ENCODE data around the gene GALNTL6. TPM values are rescaled to one million over a fixed set of nuclear protein-coding genes. Genes with fewer than 3 reads are reported as not detected.

Gene GALNTL6
- total RNA-seq, 4 donors from 2014 or later: 0.30 to 1.3 (median 0.60) TPM

DNA sequence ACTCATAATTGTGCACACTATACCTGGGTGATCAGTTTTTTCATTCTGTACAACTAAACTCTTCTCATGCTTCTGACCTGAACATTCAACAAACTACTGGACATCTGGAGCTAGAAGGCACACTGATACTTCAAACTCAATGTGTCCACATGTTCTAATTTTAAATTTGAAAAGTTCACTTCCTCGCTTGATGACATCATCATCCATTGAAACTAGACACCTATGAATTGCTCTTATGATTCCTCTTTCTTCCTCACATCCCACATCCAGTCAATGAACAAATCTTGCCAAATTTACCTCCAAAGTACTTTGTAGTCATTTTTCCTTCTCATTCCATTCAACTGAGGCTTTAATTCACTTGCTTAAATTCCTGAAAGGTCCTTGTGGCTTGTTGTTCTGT lies 549.4 kb downstream of the GALNTL6 start:
- DNase-seq (ENCODE audit: low spot score in 2 of 2): no peak
- WGBS, 2 donors: 88 to 90% methylated on average over 1 of the region's 1 CpG
- intact Hi-C loops (cut with DNase I; ENCODE audit: low total_unique reads): no loop called here
- no peak overlapping the region for H3K4me3 ChIP-seq (ENCODE audit: low read depth, poor library complexity, severe bottlenecking)
- TF ChIP-seq POLR2A (IDR thresholded peaks at IDR 0.05): no peak
- TF ChIP-seq, protein P1, sequence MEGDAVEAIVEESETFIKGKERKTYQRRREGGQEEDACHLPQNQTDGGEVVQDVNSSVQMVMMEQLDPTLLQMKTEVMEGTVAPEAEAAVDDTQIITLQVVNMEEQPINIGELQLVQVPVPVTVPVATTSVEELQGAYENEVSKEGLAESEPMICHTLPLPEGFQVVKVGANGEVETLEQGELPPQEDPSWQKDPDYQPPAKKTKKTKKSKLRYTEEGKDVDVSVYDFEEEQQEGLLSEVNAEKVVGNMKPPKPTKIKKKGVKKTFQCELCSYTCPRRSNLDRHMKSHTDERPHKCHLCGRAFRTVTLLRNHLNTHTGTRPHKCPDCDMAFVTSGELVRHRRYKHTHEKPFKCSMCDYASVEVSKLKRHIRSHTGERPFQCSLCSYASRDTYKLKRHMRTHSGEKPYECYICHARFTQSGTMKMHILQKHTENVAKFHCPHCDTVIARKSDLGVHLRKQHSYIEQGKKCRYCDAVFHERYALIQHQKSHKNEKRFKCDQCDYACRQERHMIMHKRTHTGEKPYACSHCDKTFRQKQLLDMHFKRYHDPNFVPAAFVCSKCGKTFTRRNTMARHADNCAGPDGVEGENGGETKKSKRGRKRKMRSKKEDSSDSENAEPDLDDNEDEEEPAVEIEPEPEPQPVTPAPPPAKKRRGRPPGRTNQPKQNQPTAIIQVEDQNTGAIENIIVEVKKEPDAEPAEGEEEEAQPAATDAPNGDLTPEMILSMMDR (IDR thresholded peaks at IDR 0.05): no peak

GRCh38 chr4:172369471-172369959 lies 556.3 kb downstream of the GALNTL6 start:
- intact Hi-C loops (cut with DNase I; ENCODE audit: low total_unique reads): no loop called here
- TF ChIP-seq POLR2A (IDR thresholded peaks at IDR 0.05): no peak
- TF ChIP-seq, protein P1 (IDR thresholded peaks at IDR 0.05): no peak
- DNase-seq (ENCODE audit: low spot score in 2 of 2): no peak
- no peak overlapping the region for H3K4me3 ChIP-seq (ENCODE audit: low read depth, poor library complexity, severe bottlenecking)
- 90 to 92% methylated on average over 19 to 22 of the region's 25 CpGs for WGBS, 2 donors

- no peak overlapping the region for H3K4me3 ChIP-seq (ENCODE audit: low read depth, poor library complexity, severe bottlenecking)
- intact Hi-C loops (cut with DNase I; ENCODE audit: low total_unique reads): no loop called here
- WGBS, 2 donors: 96% methylated on average over 22 to 26 of the region's 27 CpGs
- DNase-seq (ENCODE audit: low spot score in 2 of 2): no peak
- TF ChIP-seq, protein P1 (IDR thresholded peaks at IDR 0.05): no peak
- no peak for TF ChIP-seq POLR2A (IDR thresholded peaks at IDR 0.05)
Observed at GRCh38 chr4:172377486-172378140, 564.4 kb downstream of the GALNTL6 start.

- intact Hi-C loops (cut with DNase I; ENCODE audit: low total_unique reads): no loop called here
- TF ChIP-seq POLR2A (IDR thresholded peaks at IDR 0.05): no peak
- TF ChIP-seq, protein P1 (IDR thresholded peaks at IDR 0.05): no peak
- H3K4me3 ChIP-seq (ENCODE audit: low read depth, poor library complexity, severe bottlenecking): no peak overlapping the region
- WGBS, 2 donors: 79 to 80% methylated on average over 5 of the region's 5 CpGs
- DNase-seq (ENCODE audit: low spot score in 2 of 2): no peak
Observed at GRCh38 chr4:172379834-172380233, 566.6 kb downstream of the GALNTL6 start.

DNA sequence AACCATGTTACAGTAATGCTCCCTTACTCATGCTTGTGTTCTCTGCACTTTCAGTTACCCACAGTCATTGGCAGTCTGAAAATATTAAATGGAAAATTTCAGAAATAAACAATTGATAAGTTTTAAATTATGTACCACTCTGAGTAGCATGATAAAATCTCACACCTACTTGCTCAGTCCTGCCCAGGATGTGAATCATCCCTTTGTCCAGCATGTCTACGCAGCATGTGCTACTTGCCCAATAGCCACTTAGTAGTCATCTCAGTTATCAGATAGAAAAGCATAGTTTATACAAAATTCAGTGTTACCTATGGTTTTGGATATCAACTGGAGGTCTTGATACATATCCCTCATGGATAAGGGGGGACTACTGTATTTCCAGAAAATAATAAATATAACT lies 577.1 kb downstream of the GALNTL6 start:
- no peak overlapping the region for H3K4me3 ChIP-seq (ENCODE audit: low read depth, poor library complexity, severe bottlenecking)
- intact Hi-C loops (cut with DNase I; ENCODE audit: low total_unique reads): no loop called here
- TF ChIP-seq POLR2A (IDR thresholded peaks at IDR 0.05): no peak
- TF ChIP-seq, protein P1 (IDR thresholded peaks at IDR 0.05): no peak
- no peak for DNase-seq (ENCODE audit: low spot score in 2 of 2)
- WGBS, 2 donors: 79 to 86% methylated on average over 1 of the region's 1 CpG

GRCh38 chr4:172392741-172393140 lies 579.5 kb downstream of the GALNTL6 start:
- intact Hi-C loops (cut with DNase I; ENCODE audit: low total_unique reads): no loop called here
- H3K4me3 ChIP-seq (ENCODE audit: low read depth, poor library complexity, severe bottlenecking): no peak overlapping the region
- WGBS, 2 donors: 89 to 92% methylated on average over 10 of the region's 10 CpGs
- TF ChIP-seq POLR2A (IDR thresholded peaks at IDR 0.05): no peak
- TF ChIP-seq, protein P1 (IDR thresholded peaks at IDR 0.05): no peak
- DNase-seq (ENCODE audit: low spot score in 2 of 2): no peak

Measured in lower leg skin (tissue), 4 donors.